ENCODE results near the gene CUBN.

- TF ChIP-seq CTCF (IDR thresholded peaks at IDR 0.05 in 4 of 5, conservative IDR thresholded peaks at IDR 0.05 in 1 of 5) (no peak), POLR2A (IDR thresholded peaks at IDR 0.05) (no peak)
Observed at GRCh38 chr10:16995867-16996529, 133.6 kb downstream of the CUBN start.

Measured in gastrocnemius medialis (tissue), 4 donors.